NCI-H524 (cell line): ENCODE data around the gene ZFHX3.

ENCODE experiments used
- DNase-seq, 2 experiments: peaks; one replicate each; lab custom pipeline; 2025; lab: John Stamatoyannopoulos, UW

Gene ZFHX3

GRCh38 chr16:72793017-72793416 lies 254.9 kb downstream of the ZFHX3 start:
- DNase-seq, result no peak

- no peak for DNase-seq
Measured at GRCh38 chr16:72791786-72792185, 256.1 kb downstream of the ZFHX3 start.

- no peak for DNase-seq
Measured at GRCh38 chr16:72789921-72790320, 258.0 kb downstream of the ZFHX3 start.

GRCh38 chr16:72789465-72789864 lies 258.5 kb downstream of the ZFHX3 start:
- DNase-seq, result no peak

- no peak for DNase-seq
Measured at GRCh38 chr16:72788269-72788809, 259.6 kb downstream of the ZFHX3 start.

- DNase-seq, result no peak
Measured at GRCh38 chr16:72787514-72788268, 260.2 kb downstream of the ZFHX3 start.

GRCh38 chr16:72787130-72787513 lies 260.8 kb downstream of the ZFHX3 start:
- no peak for DNase-seq

GRCh38 chr16:72786606-72787005 lies 261.3 kb downstream of the ZFHX3 start:
- DNase-seq, result no peak

- no peak for DNase-seq
Measured at GRCh38 chr16:72785886-72786285, 262.0 kb downstream of the ZFHX3 start.

- no peak for DNase-seq
Measured at GRCh38 chr16:72785171-72785570, 262.8 kb downstream of the ZFHX3 start.

- no peak for DNase-seq
Measured at GRCh38 chr16:72783716-72784318, 264.1 kb downstream of the ZFHX3 start.

GRCh38 chr16:72769876-72770275 lies 278.1 kb downstream of the ZFHX3 start:
- DNase-seq, result no peak

- no peak for DNase-seq
Measured at GRCh38 chr16:72768591-72768990, 279.3 kb downstream of the ZFHX3 start.

GRCh38 chr16:72766506-72766905 lies 281.4 kb downstream of the ZFHX3 start:
- no peak for DNase-seq

GRCh38 chr16:72764015-72764654 lies 283.8 kb downstream of the ZFHX3 start:
- DNase-seq, result peak; percentile 45 to 86

GRCh38 chr16:72760581-72760980 lies 287.3 kb downstream of the ZFHX3 start:
- DNase-seq, result no peak

GRCh38 chr16:72753881-72754280 lies 294.0 kb downstream of the ZFHX3 start:
- DNase-seq, result no peak

GRCh38 chr16:72752004-72752695 lies 295.8 kb downstream of the ZFHX3 start:
- DNase-seq, result no peak

- no peak for DNase-seq
Measured at GRCh38 chr16:72751076-72751475, 296.9 kb downstream of the ZFHX3 start.

- no peak for DNase-seq
Measured at GRCh38 chr16:72749091-72749490, 298.8 kb downstream of the ZFHX3 start.

GRCh38 chr16:72744076-72744793 lies 303.7 kb downstream of the ZFHX3 start:
- no peak for DNase-seq
